Vagina (tissue), 2 donors: ENCODE measurements around the gene IFNL2. TPM values are rescaled to one million over a fixed set of nuclear protein-coding genes. Genes with fewer than 3 reads are reported as not detected.

Experiments used
- DNase-seq, 2 donors: peaks; one replicate each; pipeline ENCODE4 v3.0.0-alpha.2; 2017; ENCODE audit errors: extremely low spot score in 2 of 2
- H3K27ac ChIP-seq: fragments of 200-600 bp; sonication (generic); one replicate; pipeline ENCODE4 v1.5.1; 2019
- H3K27me3 ChIP-seq: fragments of 200-600 bp; sonication (generic); one replicate; pipeline ENCODE4 v1.5.1; 2019
- H3K36me3 ChIP-seq, 2 donors: fragments of 200-600 bp; sonication (generic); one replicate each; pipeline ENCODE4 v1.5.1; 2017 to 2019
- H3K4me1 ChIP-seq: fragments of 200-600 bp; sonication (generic); one replicate; pipeline ENCODE4 v1.5.1; 2019
- H3K4me3 ChIP-seq, 2 donors: fragments of 200-600 bp; sonication (generic); 1 replicate in 1 of 2; 2 replicates in 1 of 2; pipeline ENCODE4 v1.5.1; 2016 to 2019
- H3K9me3 ChIP-seq: fragments of 200-600 bp; sonication (generic); one replicate; pipeline ENCODE4 v1.5.1; 2019
- CTCF ChIP-seq, 3 experiments: fragments of 450-650 bp in 2 of 3; fragments of 200-600 bp in 1 of 3; sonication (generic) in 1 of 3; IDR thresholded peaks; one replicate each; pipeline ENCODE4 v1.5.1; 2017 to 2019; ENCODE audit warnings: antibody characterized with exemption in 3 of 3, mild to moderate bottlenecking in 2 of 3, moderate library complexity in 2 of 3
- POLR2A ChIP-seq, 2 donors: fragments of 450-650 bp; IDR thresholded peaks; one replicate each; pipeline ENCODE4 v1.6.1; 2017; ENCODE audit warnings: antibody characterized with exemption in 2 of 2, mild to moderate bottlenecking in 2 of 2, moderate library complexity in 2 of 2
- POLR2AphosphoS5 ChIP-seq, 2 donors: sonication (generic); formaldehyde crosslinking; IDR thresholded peaks; one replicate each; pipeline ENCODE4 v1.9.0; 2017; ENCODE audit warnings: antibody characterized with exemption in 2 of 2, mild to moderate bottlenecking in 2 of 2, low read depth in 1 of 2; ENCODE audit not compliant: insufficient read depth in 1 of 2
- intact Hi-C: fragments of 100-400 bp; cut with DNase I; formaldehyde crosslinking; loops from one replicate; pipeline ENCODE4 v1.15.1; 2023
- total RNA-seq: library from RNA; depleted of rRNA; stranded (reverse); fragments of >200 nt; gene quantifications from one replicate; pipeline ENCODE4 v1.2.3, GENCODE V29; 2016

Gene IFNL2
- total RNA-seq, 1 donor from 2014 or later = not detected

- no peak for DNase-seq
- no peak overlapping the region for H3K27ac ChIP-seq
- no peak for TF ChIP-seq POLR2A (IDR thresholded peaks at IDR 0.05)
- no peak for TF ChIP-seq CTCF (IDR thresholded peaks at IDR 0.05)
- TF ChIP-seq POLR2AphosphoS5 (IDR thresholded peaks at IDR 0.05; ENCODE audit: insufficient read depth in 1 of 2, low read depth in 1 of 2) = no peak
- H3K9me3 ChIP-seq = no peaks in the 10 kb centered on the region
- intact Hi-C loops = no loop called here
- H3K4me3 ChIP-seq = no peak overlapping the region
- H3K27me3 ChIP-seq = peaks cover 10% of the 10 kb centered on the region
- no peaks in the 10 kb centered on the region for H3K36me3 ChIP-seq
- peaks cover 6% of the 10 kb centered on the region for H3K4me1 ChIP-seq
These were observed 15.7 kb upstream of the IFNL2 start for GRCh38 chr19:39252458-39252857.

DNA sequence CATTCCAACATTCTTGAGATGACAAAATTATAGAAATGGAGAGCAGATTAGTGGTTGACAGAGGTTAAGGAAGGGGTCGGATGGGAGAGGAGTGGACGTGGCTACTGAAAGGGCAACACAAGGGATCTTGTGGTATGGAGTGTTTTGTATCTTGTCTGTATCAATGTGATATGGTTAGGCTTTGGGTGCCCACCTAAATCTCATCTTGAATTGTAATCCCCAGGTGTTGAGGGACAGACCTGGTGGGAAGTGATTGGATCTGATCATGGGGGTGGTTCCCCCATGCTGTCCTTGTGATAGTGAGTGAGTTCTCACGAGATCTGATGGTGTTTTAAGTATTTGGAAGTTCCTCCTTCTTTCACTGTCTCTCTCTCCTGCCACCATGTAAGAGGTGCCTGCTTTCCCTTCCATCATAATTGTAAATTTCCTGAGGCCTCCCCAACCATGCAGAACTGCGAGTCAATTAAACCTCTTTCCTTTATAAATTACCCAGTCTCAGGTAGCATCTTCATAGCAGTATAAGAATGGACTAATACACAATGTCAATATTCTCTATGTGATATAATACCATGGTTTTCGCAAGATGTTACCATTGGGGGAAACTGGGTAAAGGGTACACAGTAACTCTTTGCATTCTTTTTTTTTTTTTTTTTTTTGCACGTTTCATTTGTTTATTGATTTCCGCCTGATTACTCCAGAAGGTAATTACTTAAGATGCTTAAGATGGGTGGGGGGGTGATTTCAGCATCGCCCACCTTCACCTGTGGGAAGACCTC is 14.6 kb upstream of the IFNL2 start:
- Histone ChIP-seq H3K4me1 (no peaks in the 10 kb centered on the region), H3K4me3 (no peak overlapping the region), H3K27me3 (no peaks in the 10 kb centered on the region), H3K36me3 (no peaks in the 10 kb centered on the region), H3K27ac (no peak overlapping the region), H3K9me3 (no peaks in the 10 kb centered on the region)
- intact Hi-C loops = no loop called here
- DNase-seq = no peak
- TF ChIP-seq POLR2AphosphoS5 (IDR thresholded peaks at IDR 0.05; ENCODE audit: insufficient read depth in 1 of 2, low read depth in 1 of 2) (no peak), POLR2A (IDR thresholded peaks at IDR 0.05) (no peak), CTCF (IDR thresholded peaks at IDR 0.05) (no peak)

- intact Hi-C loops = no loop called here
- no peaks in the 10 kb centered on the region for H3K27me3 ChIP-seq
- no peaks in the 10 kb centered on the region for H3K36me3 ChIP-seq
- no peak overlapping the region for H3K27ac ChIP-seq
- H3K4me3 ChIP-seq = no peak overlapping the region
- TF ChIP-seq POLR2AphosphoS5 (IDR thresholded peaks at IDR 0.05; ENCODE audit: insufficient read depth in 1 of 2, low read depth in 1 of 2) (no peak), CTCF (IDR thresholded peaks at IDR 0.05) (no peak), POLR2A (IDR thresholded peaks at IDR 0.05) (no peak)
- no peak for DNase-seq
- no peaks in the 10 kb centered on the region for H3K9me3 ChIP-seq
- H3K4me1 ChIP-seq = no peaks in the 10 kb centered on the region
These were observed 13.5 kb upstream of the IFNL2 start for GRCh38 chr19:39254531-39255345.

DNA sequence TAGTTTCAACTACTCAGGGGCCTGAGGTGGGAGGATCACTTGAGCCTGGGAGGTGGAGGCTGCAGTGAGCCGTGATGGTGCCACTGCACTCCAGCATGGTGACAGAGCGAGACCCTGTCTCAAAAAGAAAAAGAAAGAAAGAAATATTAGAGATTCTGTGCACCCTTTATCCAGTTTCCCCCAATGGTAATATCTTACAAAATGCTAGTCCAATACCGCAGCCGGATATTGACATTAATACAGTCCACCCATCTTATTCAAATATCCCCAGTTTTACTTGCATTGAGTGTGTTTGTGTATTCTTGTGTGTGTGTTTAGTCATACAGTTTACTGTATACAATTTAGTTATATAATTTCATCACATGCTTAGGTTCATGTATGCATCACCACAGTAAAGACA is 11.0 kb upstream of the IFNL2 start:
- Histone ChIP-seq H3K27ac (no peak overlapping the region), H3K36me3 (no peaks in the 10 kb centered on the region), H3K4me3 (no peak overlapping the region), H3K9me3 (no peaks in the 10 kb centered on the region), H3K27me3 (no peaks in the 10 kb centered on the region), H3K4me1 (no peaks in the 10 kb centered on the region)
- intact Hi-C loops = no loop called here
- TF ChIP-seq CTCF (IDR thresholded peaks at IDR 0.05) = no peak
- TF ChIP-seq POLR2AphosphoS5 (IDR thresholded peaks at IDR 0.05; ENCODE audit: insufficient read depth in 1 of 2, low read depth in 1 of 2) = no peak
- TF ChIP-seq POLR2A (IDR thresholded peaks at IDR 0.05) = no peak
- DNase-seq = no peak

GRCh38 chr19:39261704-39262103 is 6.5 kb upstream of the IFNL2 start:
- Histone ChIP-seq H3K9me3 (no peaks in the 10 kb centered on the region), H3K4me3 (no peak overlapping the region), H3K36me3 (no peaks in the 10 kb centered on the region), H3K27ac (no peak overlapping the region), H3K4me1 (peaks cover 15% of the 10 kb centered on the region), H3K27me3 (peaks cover 10% of the 10 kb centered on the region)
- intact Hi-C loops = no loop called here
- TF ChIP-seq CTCF (IDR thresholded peaks at IDR 0.05) (no peak), POLR2A (IDR thresholded peaks at IDR 0.05) (no peak), POLR2AphosphoS5 (IDR thresholded peaks at IDR 0.05; ENCODE audit: insufficient read depth in 1 of 2, low read depth in 1 of 2) (no peak)
- DNase-seq = no peak
